Measurements from ENCODE around the gene BNIP5.

DNA sequence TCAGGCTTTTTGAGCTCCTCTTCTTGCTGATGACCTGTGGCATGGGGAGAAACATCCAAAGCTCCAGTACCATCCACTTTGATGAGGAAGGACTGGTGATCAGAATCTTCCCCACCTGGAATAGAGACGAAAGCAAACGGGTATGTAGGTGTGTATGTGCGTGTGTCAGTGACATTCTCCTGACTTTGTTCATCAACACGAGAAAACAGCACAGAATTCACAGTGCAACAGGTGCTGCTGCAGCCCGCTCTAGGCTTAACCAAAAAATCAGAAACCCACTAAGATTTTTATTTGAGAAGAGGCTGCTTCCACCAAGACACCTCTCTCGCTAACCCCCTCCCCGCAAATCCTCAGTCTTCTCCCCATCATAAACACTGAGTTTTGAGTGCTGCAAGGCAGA lies 8.1 kb downstream of the BNIP5 start:
- TF ChIP-seq, protein P1, sequence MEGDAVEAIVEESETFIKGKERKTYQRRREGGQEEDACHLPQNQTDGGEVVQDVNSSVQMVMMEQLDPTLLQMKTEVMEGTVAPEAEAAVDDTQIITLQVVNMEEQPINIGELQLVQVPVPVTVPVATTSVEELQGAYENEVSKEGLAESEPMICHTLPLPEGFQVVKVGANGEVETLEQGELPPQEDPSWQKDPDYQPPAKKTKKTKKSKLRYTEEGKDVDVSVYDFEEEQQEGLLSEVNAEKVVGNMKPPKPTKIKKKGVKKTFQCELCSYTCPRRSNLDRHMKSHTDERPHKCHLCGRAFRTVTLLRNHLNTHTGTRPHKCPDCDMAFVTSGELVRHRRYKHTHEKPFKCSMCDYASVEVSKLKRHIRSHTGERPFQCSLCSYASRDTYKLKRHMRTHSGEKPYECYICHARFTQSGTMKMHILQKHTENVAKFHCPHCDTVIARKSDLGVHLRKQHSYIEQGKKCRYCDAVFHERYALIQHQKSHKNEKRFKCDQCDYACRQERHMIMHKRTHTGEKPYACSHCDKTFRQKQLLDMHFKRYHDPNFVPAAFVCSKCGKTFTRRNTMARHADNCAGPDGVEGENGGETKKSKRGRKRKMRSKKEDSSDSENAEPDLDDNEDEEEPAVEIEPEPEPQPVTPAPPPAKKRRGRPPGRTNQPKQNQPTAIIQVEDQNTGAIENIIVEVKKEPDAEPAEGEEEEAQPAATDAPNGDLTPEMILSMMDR (conservative IDR thresholded peaks at IDR 0.05 in 1 of 2, IDR thresholded peaks at IDR 0.05 in 1 of 2; ENCODE audit: extremely low read depth in 1 of 2, insufficient read depth in 1 of 2, low read depth in 1 of 2, low read length in 2 of 2) = no peak
- no peak for TF ChIP-seq EZH2 (IDR thresholded peaks at IDR 0.05; ENCODE audit: borderline replicate concordance, low read length)
